Measurements from ENCODE around the gene GPC5.

- TF ChIP-seq EZH2phosphoT487 (IDR thresholded peaks at IDR 0.05; ENCODE audit: insufficient read depth, low read depth) = no peak
- TF ChIP-seq EZH2 (IDR thresholded peaks at IDR 0.05; ENCODE audit: insufficient read depth, poor library complexity, severe bottlenecking) = no peak
Measured at GRCh38 chr13:92387245-92387644, 988.8 kb downstream of the GPC5 start.

All from GM23248 (cell line).